Progenitor cell of endocrine pancreas (in vitro differentiated cells): Measurements from ENCODE around the gene RETN. TPM values are rescaled to one million over a fixed set of nuclear protein-coding genes. Genes with fewer than 3 reads are reported as not detected.

Experiments
- DNase-seq: peaks from one replicate; pipeline ENCODE4 v3.0.0; 2021; ENCODE audit warnings: low spot score; ENCODE audit not compliant: unreplicated experiment
- H3K27ac Mint-ChIP-seq: 2 replicates; pipeline ENCODE4 v1.8.0; 2021; ENCODE audit warnings: mild to moderate bottlenecking, moderate library complexity, mixed read lengths
- H3K27me3 Mint-ChIP-seq: 2 replicates; pipeline ENCODE4 v1.8.0; 2021; ENCODE audit warnings: mixed read lengths
- H3K36me3 Mint-ChIP-seq: 2 replicates; pipeline ENCODE4 v1.8.0; 2022; ENCODE audit warnings: mixed read lengths; ENCODE audit not compliant: insufficient read depth
- H3K4me1 Mint-ChIP-seq: 2 replicates; pipeline ENCODE4 v1.8.0; 2021; ENCODE audit warnings: low read depth, mixed read lengths
- H3K4me3 Mint-ChIP-seq: 2 replicates; pipeline ENCODE4 v1.8.0; 2021; ENCODE audit warnings: low read depth, mild to moderate bottlenecking, moderate library complexity, mixed read lengths
- H3K9me3 Mint-ChIP-seq: 2 replicates; pipeline ENCODE4 v1.8.0; 2021; ENCODE audit warnings: low read depth, mixed read lengths
- CTCF ChIP-seq: fragments of 200-600 bp; sonication (generic); IDR thresholded peaks from one replicate; pipeline ENCODE4 v1.5.0; 2021; ENCODE audit warnings: antibody characterized with exemption, mild to moderate bottlenecking; ENCODE audit not compliant: unreplicated experiment
- long read RNA-seq: library from polyadenylated mRNA; unstranded; transcript quantifications from one replicate; pipeline ENCODE4 v2.0.0, GENCODE V29; 2020
- total RNA-seq: library from RNA; stranded (reverse); gene quantifications from 2 replicates; pipeline ENCODE4 v1.2.1, GENCODE V29; 2021

Gene RETN
- total RNA-seq, result not detected in 2 replicates
- long read RNA-seq, result 0 reads

GRCh38 chr19:7668842-7669241 is at the start of gene RETN:
TSS of gene RETN (plus strand) at chr19:7669049. CDS start at chr19:7669327, 278 bp downstream.
- DNase-seq, result no peak
- Mint-ChIP-seq H3K9me3 (no peaks in the 10 kb centered on the region), H3K36me3 (no peaks in the 10 kb centered on the region), H3K4me3 (no peak within 1 kb of the TSS), H3K27ac (no peak within 1 kb of the TSS), H3K4me1 (no peaks in the 10 kb centered on the region), H3K27me3 (peaks cover 65% of the 10 kb centered on the region)
- TF ChIP-seq CTCF, result no peak

- H3K36me3 Mint-ChIP-seq, result peaks cover 17% of the 10 kb centered on the region
- H3K4me1 Mint-ChIP-seq, result no peaks in the 10 kb centered on the region
- no peak for DNase-seq
- H3K4me3 Mint-ChIP-seq, result no peak overlapping the region
- H3K27ac Mint-ChIP-seq, result no peak overlapping the region
- TF ChIP-seq CTCF, result no peak
- H3K27me3 Mint-ChIP-seq, result no peaks in the 10 kb centered on the region
- H3K9me3 Mint-ChIP-seq, result no peaks in the 10 kb centered on the region
Observed at GRCh38 chr19:7619671-7620441, 49.0 kb upstream of the RETN start.

GRCh38 chr19:7620442-7621412 is 48.1 kb upstream of the RETN start:
- Mint-ChIP-seq H3K4me3 (no peak overlapping the region), H3K27ac (no peak overlapping the region), H3K36me3 (peaks cover 16% of the 10 kb centered on the region), H3K9me3 (no peaks in the 10 kb centered on the region), H3K4me1 (no peaks in the 10 kb centered on the region), H3K27me3 (no peaks in the 10 kb centered on the region)
- TF ChIP-seq CTCF, result no peak
- DNase-seq, result no peak

GRCh38 chr19:7622933-7623685 is 45.7 kb upstream of the RETN start:
- no peak for DNase-seq
- no peak overlapping the region for H3K4me3 Mint-ChIP-seq
- H3K36me3 Mint-ChIP-seq, result peaks cover 19% of the 10 kb centered on the region
- TF ChIP-seq CTCF, result no peak
- H3K4me1 Mint-ChIP-seq, result peaks cover 1% of the 10 kb centered on the region
- no peaks in the 10 kb centered on the region for H3K27me3 Mint-ChIP-seq
- no peak overlapping the region for H3K27ac Mint-ChIP-seq
- H3K9me3 Mint-ChIP-seq, result no peaks in the 10 kb centered on the region
